Measurements from ENCODE around the gene PLCB1.

- TF ChIP-seq, protein P1, sequence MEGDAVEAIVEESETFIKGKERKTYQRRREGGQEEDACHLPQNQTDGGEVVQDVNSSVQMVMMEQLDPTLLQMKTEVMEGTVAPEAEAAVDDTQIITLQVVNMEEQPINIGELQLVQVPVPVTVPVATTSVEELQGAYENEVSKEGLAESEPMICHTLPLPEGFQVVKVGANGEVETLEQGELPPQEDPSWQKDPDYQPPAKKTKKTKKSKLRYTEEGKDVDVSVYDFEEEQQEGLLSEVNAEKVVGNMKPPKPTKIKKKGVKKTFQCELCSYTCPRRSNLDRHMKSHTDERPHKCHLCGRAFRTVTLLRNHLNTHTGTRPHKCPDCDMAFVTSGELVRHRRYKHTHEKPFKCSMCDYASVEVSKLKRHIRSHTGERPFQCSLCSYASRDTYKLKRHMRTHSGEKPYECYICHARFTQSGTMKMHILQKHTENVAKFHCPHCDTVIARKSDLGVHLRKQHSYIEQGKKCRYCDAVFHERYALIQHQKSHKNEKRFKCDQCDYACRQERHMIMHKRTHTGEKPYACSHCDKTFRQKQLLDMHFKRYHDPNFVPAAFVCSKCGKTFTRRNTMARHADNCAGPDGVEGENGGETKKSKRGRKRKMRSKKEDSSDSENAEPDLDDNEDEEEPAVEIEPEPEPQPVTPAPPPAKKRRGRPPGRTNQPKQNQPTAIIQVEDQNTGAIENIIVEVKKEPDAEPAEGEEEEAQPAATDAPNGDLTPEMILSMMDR (conservative IDR thresholded peaks at IDR 0.05; ENCODE audit: low read depth, low read length), result no peak
- no peak for TF ChIP-seq EZH2phosphoT487 (IDR thresholded peaks at IDR 0.05; ENCODE audit: borderline replicate concordance, low read length)
- no peak for TF ChIP-seq EZH2 (IDR thresholded peaks at IDR 0.05; ENCODE audit: low read length, unreplicated experiment)
Measured at GRCh38 chr20:8671370-8671961, 539.4 kb downstream of the PLCB1 start.

Measured in PC-3 (cell line).